ENCODE data around the gene DCC. TPM values are rescaled to one million over a fixed set of nuclear protein-coding genes. Genes with fewer than 3 reads are reported as not detected.

The DCC gene
- total RNA-seq, 2 donors from 2014 or later = 0.10 to 0.48 TPM

GRCh38 chr18:52415131-52415530 is 75.1 kb downstream of the DCC start:
- Histone ChIP-seq H3K36me3 (no peaks in the 10 kb centered on the region), H3K27me3 (no peaks in the 10 kb centered on the region), H3K27ac (no peak overlapping the region), H3K4me1 (no peaks in the 10 kb centered on the region), H3K9me3 (no peaks in the 10 kb centered on the region), H3K9ac (ENCODE audit: low read depth in 2 of 2, low read length in 2 of 2) (no peak overlapping the region), H3K4me3 (no peak overlapping the region)
- DNase-seq = no peak
- intact Hi-C loops (cut with DNase I) = no loop called here
- TF ChIP-seq, protein P1, sequence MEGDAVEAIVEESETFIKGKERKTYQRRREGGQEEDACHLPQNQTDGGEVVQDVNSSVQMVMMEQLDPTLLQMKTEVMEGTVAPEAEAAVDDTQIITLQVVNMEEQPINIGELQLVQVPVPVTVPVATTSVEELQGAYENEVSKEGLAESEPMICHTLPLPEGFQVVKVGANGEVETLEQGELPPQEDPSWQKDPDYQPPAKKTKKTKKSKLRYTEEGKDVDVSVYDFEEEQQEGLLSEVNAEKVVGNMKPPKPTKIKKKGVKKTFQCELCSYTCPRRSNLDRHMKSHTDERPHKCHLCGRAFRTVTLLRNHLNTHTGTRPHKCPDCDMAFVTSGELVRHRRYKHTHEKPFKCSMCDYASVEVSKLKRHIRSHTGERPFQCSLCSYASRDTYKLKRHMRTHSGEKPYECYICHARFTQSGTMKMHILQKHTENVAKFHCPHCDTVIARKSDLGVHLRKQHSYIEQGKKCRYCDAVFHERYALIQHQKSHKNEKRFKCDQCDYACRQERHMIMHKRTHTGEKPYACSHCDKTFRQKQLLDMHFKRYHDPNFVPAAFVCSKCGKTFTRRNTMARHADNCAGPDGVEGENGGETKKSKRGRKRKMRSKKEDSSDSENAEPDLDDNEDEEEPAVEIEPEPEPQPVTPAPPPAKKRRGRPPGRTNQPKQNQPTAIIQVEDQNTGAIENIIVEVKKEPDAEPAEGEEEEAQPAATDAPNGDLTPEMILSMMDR (IDR thresholded peaks at IDR 0.05) = no peak

DNA sequence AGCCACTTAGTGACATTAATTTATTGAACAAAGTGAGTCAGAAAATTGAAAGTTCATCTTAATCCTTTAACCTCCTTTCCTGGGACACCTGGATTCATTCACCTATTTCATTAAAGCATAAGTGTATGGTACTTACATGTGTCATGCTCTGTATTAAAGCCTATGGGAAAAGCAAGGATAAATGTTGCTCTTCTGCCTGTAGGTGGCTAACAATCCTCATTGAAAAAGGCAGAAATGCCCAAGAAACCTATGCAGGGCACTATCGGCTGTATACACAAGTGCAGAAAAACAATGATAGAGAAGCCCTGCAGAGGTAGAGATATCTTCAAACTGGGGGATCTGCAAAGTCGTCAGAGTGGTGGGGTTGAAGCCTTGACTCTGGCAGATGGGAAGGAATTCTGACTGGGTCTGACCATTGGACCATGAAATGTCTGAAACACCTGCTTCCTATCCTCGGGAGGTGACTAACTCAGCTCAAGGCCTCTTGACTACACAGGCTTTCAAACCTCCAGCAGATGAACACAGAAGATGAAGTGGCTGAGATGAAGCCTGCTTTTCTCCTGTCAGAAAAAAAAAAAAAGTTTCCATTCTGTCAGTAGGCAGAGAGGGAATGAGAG is 83.1 kb downstream of the DCC start:
- Histone ChIP-seq H3K4me3 (no peak overlapping the region), H3K36me3 (no peaks in the 10 kb centered on the region), H3K27me3 (no peaks in the 10 kb centered on the region), H3K4me1 (no peaks in the 10 kb centered on the region), H3K9me3 (no peaks in the 10 kb centered on the region), H3K27ac (no peak overlapping the region), H3K9ac (ENCODE audit: low read depth in 2 of 2, low read length in 2 of 2) (no peak overlapping the region)
- intact Hi-C loops (cut with DNase I) = no loop called here
- no peak for DNase-seq
- TF ChIP-seq, protein P1 (IDR thresholded peaks at IDR 0.05) = no peak

GRCh38 chr18:52426041-52426440 is 86.0 kb downstream of the DCC start:
- no peak overlapping the region for H3K4me3 ChIP-seq
- TF ChIP-seq, protein P1 (IDR thresholded peaks at IDR 0.05) = no peak
- H3K9me3 ChIP-seq = no peaks in the 10 kb centered on the region
- no peaks in the 10 kb centered on the region for H3K27me3 ChIP-seq
- no peaks in the 10 kb centered on the region for H3K36me3 ChIP-seq
- no peak for DNase-seq
- H3K27ac ChIP-seq = no peak overlapping the region
- intact Hi-C loops (cut with DNase I) = no loop called here
- no peak overlapping the region for H3K9ac ChIP-seq (ENCODE audit: low read depth in 2 of 2, low read length in 2 of 2)
- no peaks in the 10 kb centered on the region for H3K4me1 ChIP-seq

DNA sequence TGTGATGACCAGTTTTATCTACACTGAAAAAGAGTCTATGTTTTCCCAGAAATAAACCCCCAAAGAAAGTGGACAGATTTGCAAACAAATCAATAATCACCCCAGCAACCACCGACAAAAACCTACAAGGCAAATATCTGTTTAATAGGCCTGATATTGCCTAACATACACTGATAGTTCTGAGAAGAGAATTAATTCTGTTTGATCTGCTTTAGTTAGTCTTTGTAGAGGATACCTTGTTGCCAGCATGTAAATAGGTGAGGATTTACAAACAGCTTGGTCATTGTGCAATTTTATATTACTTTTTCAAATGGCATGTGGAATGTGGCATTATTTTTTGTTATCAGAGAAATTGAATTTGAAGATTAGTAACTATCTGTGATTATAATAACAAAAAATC is 86.5 kb downstream of the DCC start:
- no peaks in the 10 kb centered on the region for H3K9me3 ChIP-seq
- TF ChIP-seq, protein P1 (IDR thresholded peaks at IDR 0.05) = no peak
- no peak overlapping the region for H3K4me3 ChIP-seq
- no peak overlapping the region for H3K9ac ChIP-seq (ENCODE audit: low read depth in 2 of 2, low read length in 2 of 2)
- no peaks in the 10 kb centered on the region for H3K36me3 ChIP-seq
- H3K27ac ChIP-seq = no peak overlapping the region
- no peaks in the 10 kb centered on the region for H3K27me3 ChIP-seq
- DNase-seq = no peak
- no peaks in the 10 kb centered on the region for H3K4me1 ChIP-seq
- intact Hi-C loops (cut with DNase I) = no loop called here

- intact Hi-C loops (cut with DNase I) = no loop called here
Measured at GRCh38 chr18:52427521-52428175, 87.7 kb downstream of the DCC start.

More at GRCh38 chr18:52427521-52428175, 87.7 kb downstream of the DCC start:
- TF ChIP-seq, protein P1 (IDR thresholded peaks at IDR 0.05) = no peak
- no peaks in the 10 kb centered on the region for H3K4me1 ChIP-seq
- no peaks in the 10 kb centered on the region for H3K27me3 ChIP-seq
- H3K4me3 ChIP-seq = no peak overlapping the region
- no peaks in the 10 kb centered on the region for H3K36me3 ChIP-seq
- no peaks in the 10 kb centered on the region for H3K9me3 ChIP-seq
- no peak overlapping the region for H3K9ac ChIP-seq (ENCODE audit: low read depth in 2 of 2, low read length in 2 of 2)
- DNase-seq = no peak
- no peak overlapping the region for H3K27ac ChIP-seq

All from colonic mucosa (tissue), 4 donors.